ENCODE measurements around the gene PDE10A. TPM values are rescaled to one million over a fixed set of nuclear protein-coding genes. Genes with fewer than 3 reads are reported as not detected.

The PDE10A gene
- total RNA-seq, 4 donors from 2014 or later, result 3.5 to 10.0 (median 6.2) TPM

- 63 to 67% methylated on average over 4 of the region's 4 CpGs for WGBS, 2 donors
- Histone ChIP-seq H3K4me1 (no peaks in the 10 kb centered on the region), H3K27me3 (peaks cover 0 to 12% of the 10 kb centered on the region in 2 donors), H3K4me3 (no peak overlapping the region), H3K36me3 (no peaks in the 10 kb centered on the region), H3K27ac (no peak overlapping the region), H3K9me3 (no peaks in the 10 kb centered on the region)
- TF ChIP-seq EP300 (IDR thresholded peaks at IDR 0.05) (no peak), POLR2A (IDR thresholded peaks at IDR 0.05) (no peak), CTCF (IDR thresholded peaks at IDR 0.05) (no peak)
- DNase-seq (ENCODE audit: low spot score in 2 of 2), result no peak
These were observed 15.9 kb upstream of the PDE10A start for GRCh38 chr6:165678904-165679303.

GRCh38 chr6:165678429-165678828 lies 15.4 kb upstream of the PDE10A start:
- no peaks in the 10 kb centered on the region for H3K36me3 ChIP-seq
- TF ChIP-seq POLR2A (IDR thresholded peaks at IDR 0.05), result no peak
- no peak for TF ChIP-seq CTCF (IDR thresholded peaks at IDR 0.05)
- TF ChIP-seq EP300 (IDR thresholded peaks at IDR 0.05), result no peak
- peaks cover 0 to 12% of the 10 kb centered on the region in 2 donors for H3K27me3 ChIP-seq
- H3K9me3 ChIP-seq, result no peaks in the 10 kb centered on the region
- H3K27ac ChIP-seq, result no peak overlapping the region
- WGBS, 2 donors, result 61 to 73% methylated on average over 10 of the region's 10 CpGs
- H3K4me3 ChIP-seq, result no peak overlapping the region
- no peak for DNase-seq (ENCODE audit: low spot score in 2 of 2)
- no peaks in the 10 kb centered on the region for H3K4me1 ChIP-seq

- no peak for DNase-seq (ENCODE audit: low spot score in 2 of 2)
- Histone ChIP-seq H3K36me3 (no peaks in the 10 kb centered on the region), H3K27me3 (peaks cover 0 to 12% of the 10 kb centered on the region in 2 donors), H3K9me3 (no peaks in the 10 kb centered on the region), H3K27ac (no peak overlapping the region), H3K4me1 (no peaks in the 10 kb centered on the region), H3K4me3 (no peak overlapping the region)
- TF ChIP-seq POLR2A (IDR thresholded peaks at IDR 0.05) (no peak), CTCF (IDR thresholded peaks at IDR 0.05) (no peak), EP300 (IDR thresholded peaks at IDR 0.05) (no peak)
- WGBS, 2 donors, result 83 to 97% methylated on average over 6 of the region's 6 CpGs
These were observed 14.1 kb upstream of the PDE10A start for GRCh38 chr6:165677091-165677490.

GRCh38 chr6:165676435-165677068 lies 13.5 kb upstream of the PDE10A start:
- DNase-seq (ENCODE audit: low spot score in 2 of 2), result no peak
- WGBS, 2 donors, result 70 to 78% methylated on average over 18 of the region's 18 CpGs

More at GRCh38 chr6:165676435-165677068, 13.5 kb upstream of the PDE10A start:
- Histone ChIP-seq H3K36me3 (no peaks in the 10 kb centered on the region), H3K9me3 (no peaks in the 10 kb centered on the region), H3K4me1 (no peaks in the 10 kb centered on the region), H3K4me3 (no peak overlapping the region), H3K27ac (no peak overlapping the region), H3K27me3 (peaks cover 0 to 12% of the 10 kb centered on the region in 2 donors)
- TF ChIP-seq CTCF (IDR thresholded peaks at IDR 0.05), result no peak
- no peak for TF ChIP-seq EP300 (IDR thresholded peaks at IDR 0.05)
- TF ChIP-seq POLR2A (IDR thresholded peaks at IDR 0.05), result no peak

All from tibial nerve (tissue), 4 donors.